Measurements from ENCODE around the gene HS1BP3. TPM values are rescaled to one million over a fixed set of nuclear protein-coding genes. Genes with fewer than 3 reads are reported as not detected.

The HS1BP3 gene
- polyA plus RNA-seq, 3 donors, result 14.1 to 24.9 (median 21.0) TPM

- DNase-seq (ENCODE audit: extremely low read depth in 1 of 11, low read depth in 9 of 11, low spot score in 4 of 11), result no peak
These were observed 77.1 kb downstream of the HS1BP3 start for GRCh38 chr2:20573620-20574422.

GRCh38 chr2:20572221-20572620 is 78.7 kb downstream of the HS1BP3 start:
- DNase-seq (ENCODE audit: extremely low read depth in 1 of 11, low read depth in 9 of 11, low spot score in 4 of 11), result no peak

GRCh38 chr2:20571644-20572215 is 79.2 kb downstream of the HS1BP3 start:
- no peak for DNase-seq (ENCODE audit: extremely low read depth in 1 of 11, low read depth in 9 of 11, low spot score in 4 of 11)

- no peak for DNase-seq (ENCODE audit: extremely low read depth in 1 of 11, low read depth in 9 of 11, low spot score in 4 of 11)
These were observed 79.7 kb downstream of the HS1BP3 start for GRCh38 chr2:20571231-20571630.

GRCh38 chr2:20570249-20570648 is 80.6 kb downstream of the HS1BP3 start:
- no peak for DNase-seq (ENCODE audit: extremely low read depth in 1 of 11, low read depth in 9 of 11, low spot score in 4 of 11)

- no peak for DNase-seq (ENCODE audit: extremely low read depth in 1 of 11, low read depth in 9 of 11, low spot score in 4 of 11)
These were observed 81.3 kb downstream of the HS1BP3 start for GRCh38 chr2:20569464-20570223.

GRCh38 chr2:20568501-20569463 is 82.1 kb downstream of the HS1BP3 start:
- DNase-seq (ENCODE audit: extremely low read depth in 1 of 11, low read depth in 9 of 11, low spot score in 4 of 11), result no peak

- no peak for DNase-seq (ENCODE audit: extremely low read depth in 1 of 11, low read depth in 9 of 11, low spot score in 4 of 11)
These were observed 83.0 kb downstream of the HS1BP3 start for GRCh38 chr2:20567926-20568179.

Other genes with a start within 250 kb of the HS1BP3 start
- 100 to 1,000 TPM in 2 of 3 donors, 10 to 100 TPM in 1; 82.5 to 103 (median 101) TPM for gene RHOB, start 204.0 kb downstream of the HS1BP3 start, polyA plus RNA-seq (ENCODE audit: insufficient read length in 3 of 3)
- gene GDF7, start 16.0 kb upstream of the HS1BP3 start, polyA plus RNA-seq (ENCODE audit: insufficient read length in 3 of 3), result 1 to 10 TPM; 2.6 to 4.8 (median 3.9) TPM
- 10 to 100 TPM; 24.7 to 41.7 (median 29.6) TPM for gene LDAH, start 172.0 kb upstream of the HS1BP3 start, polyA plus RNA-seq (ENCODE audit: insufficient read length in 3 of 3)

All from renal cortex interstitium (tissue), 11 donors.